Spleen (tissue), 11 donors: ENCODE data around the gene LDLRAD4. TPM values are rescaled to one million over a fixed set of nuclear protein-coding genes. Genes with fewer than 3 reads are reported as not detected.

Experiments
- DNase-seq: peaks from one replicate; pipeline ENCODE4 v3.0.0-alpha.2; 2020
- H3K27ac ChIP-seq, 8 donors: fragments of 200-600 bp; sonication (generic) in 7 of 8; 1 replicate in 4 of 8; 2 replicates in 4 of 8; pipeline versions ENCODE4 v1.5.0 to v1.8.0; 2016 to 2021; ENCODE audit warnings: inconsistent platforms in 4 of 8, mild to moderate bottlenecking in 4 of 8, moderate library complexity in 1 of 8
- H3K27me3 ChIP-seq, 7 donors: fragments of 200-600 bp; sonication (generic) in 6 of 7; replicated peaks in 1 of 7; 1 replicate in 4 of 7; 2 replicates in 3 of 7; pipeline versions ENCODE4 v1.5.0 to v1.8.0; 2016 to 2021; ENCODE audit warnings: inconsistent platforms in 3 of 7, mild to moderate bottlenecking in 1 of 7
- H3K36me3 ChIP-seq, 6 donors: fragments of 200-600 bp; sonication (generic) in 5 of 6; 1 replicate in 4 of 6; 2 replicates in 2 of 6; pipeline versions ENCODE4 v1.5.0 to v1.8.0; 2016 to 2021; ENCODE audit warnings: inconsistent platforms in 2 of 6
- H3K4me1 ChIP-seq, 6 donors: fragments of 200-600 bp; sonication (generic) in 5 of 6; 1 replicate in 3 of 6; 2 replicates in 3 of 6; pipeline versions ENCODE4 v1.5.0 to v1.8.0; 2016 to 2021; ENCODE audit warnings: inconsistent platforms in 3 of 6
- H3K4me3 ChIP-seq, 8 donors: fragments of 200-600 bp; sonication (generic) in 7 of 8; 1 replicate in 4 of 8; 2 replicates in 4 of 8; pipeline versions ENCODE4 v1.5.0 to v1.8.0; 2016 to 2021; ENCODE audit warnings: inconsistent platforms in 4 of 8, mild to moderate bottlenecking in 4 of 8, moderate library complexity in 2 of 8
- H3K9me3 ChIP-seq, 8 donors: fragments of 200-600 bp; sonication (generic) in 7 of 8; 1 replicate in 4 of 8; 2 replicates in 4 of 8; pipeline versions ENCODE4 v1.5.0 to v1.8.0; 2016 to 2021; ENCODE audit warnings: inconsistent platforms in 4 of 8
- POLR2A ChIP-seq, 3 donors: fragments of 450-650 bp; IDR thresholded peaks; one replicate each; pipeline ENCODE4 v1.5.1; 2017; ENCODE audit warnings: antibody characterized with exemption in 3 of 3, mild to moderate bottlenecking in 1 of 3
- POLR2AphosphoS5 ChIP-seq, 3 donors: sonication (generic); formaldehyde crosslinking; IDR thresholded peaks; one replicate each; pipeline ENCODE4 v1.5.1; 2017; ENCODE audit warnings: antibody characterized with exemption in 3 of 3
- WGBS, 5 donors: extraction: QIAGEN DNeasy Blood & Tissue Kit in 3 of 5; methylation state at CpG; one replicate each; pipeline versions ENCODE4 v1.1.5 to v1.1.7; 2013 to 2018; 5-methylcytosine and 5-hydroxymethylcytosine counted together
- intact Hi-C: fragments of 100-400 bp; cut with DNase I; formaldehyde crosslinking; loops from one replicate; pipeline ENCODE4 v1.15.0; 2023; ENCODE audit warnings: low total_unique reads
- polyA plus RNA-seq, 3 donors: library from polyadenylated mRNA; stranded (reverse); fragments of 200-250 nt; gene quantifications; one replicate each; pipeline ENCODE4 v1.2.1, GENCODE V29; 2013
- total RNA-seq, 7 donors: library from RNA; depleted of rRNA in 3 of 7; stranded (reverse); fragments of >200 nt in 3 of 7; fragmentation: NEBNext Ultra II Directional in 4 of 7; extraction: Animal tissue kit (Norgen Biotek cat#: 25700) in 4 of 7; gene quantifications; one replicate each; pipeline versions ENCODE4 v1.1.0 to v1.2.1, GENCODE V29; 2016 to 2021
- TF ChIP-seq, protein P1 (sequence below), 11 experiments: fragments of 200-600 bp in 7 of 11; fragments of 450-650 bp in 4 of 11; sonication (generic) in 4 of 11; IDR thresholded peaks in 8 of 11; conservative IDR thresholded peaks in 3 of 11; 1 replicate in 7 of 11; 2 replicates in 4 of 11; pipeline versions ENCODE4 v1.4.0 to v1.8.0; 2016 to 2021; ENCODE audit warnings: antibody characterized with exemption in 11 of 11, inconsistent platforms in 4 of 11, mild to moderate bottlenecking in 1 of 11
- donor health status: healthy with polysubstance abuse.
- donor health status: DM: no; HTN: no; CAD: no; lungs with moderate emphysema.
- donor health status: DM: no; HTN: no; CAD: no.
- donor health status: Bipolar disorder and iron deficiency.
- donor health status: healthy.
- donor health status: DM: no; HTN: no; CAD: no.
- donor health status: DM: yes; HTN: yes; CAD: no.

The LDLRAD4 gene
- total and polyA plus RNA-seq, 10 donors: 4.5 to 80.8 (median 46.4) TPM

- no peaks in the 10 kb centered on the region for H3K36me3 ChIP-seq
- no peaks in the 10 kb centered on the region for H3K4me1 ChIP-seq
- no peak overlapping the region for H3K27ac ChIP-seq
- DNase-seq: no peak
- intact Hi-C loops: no loop called here
- TF ChIP-seq, protein P1, sequence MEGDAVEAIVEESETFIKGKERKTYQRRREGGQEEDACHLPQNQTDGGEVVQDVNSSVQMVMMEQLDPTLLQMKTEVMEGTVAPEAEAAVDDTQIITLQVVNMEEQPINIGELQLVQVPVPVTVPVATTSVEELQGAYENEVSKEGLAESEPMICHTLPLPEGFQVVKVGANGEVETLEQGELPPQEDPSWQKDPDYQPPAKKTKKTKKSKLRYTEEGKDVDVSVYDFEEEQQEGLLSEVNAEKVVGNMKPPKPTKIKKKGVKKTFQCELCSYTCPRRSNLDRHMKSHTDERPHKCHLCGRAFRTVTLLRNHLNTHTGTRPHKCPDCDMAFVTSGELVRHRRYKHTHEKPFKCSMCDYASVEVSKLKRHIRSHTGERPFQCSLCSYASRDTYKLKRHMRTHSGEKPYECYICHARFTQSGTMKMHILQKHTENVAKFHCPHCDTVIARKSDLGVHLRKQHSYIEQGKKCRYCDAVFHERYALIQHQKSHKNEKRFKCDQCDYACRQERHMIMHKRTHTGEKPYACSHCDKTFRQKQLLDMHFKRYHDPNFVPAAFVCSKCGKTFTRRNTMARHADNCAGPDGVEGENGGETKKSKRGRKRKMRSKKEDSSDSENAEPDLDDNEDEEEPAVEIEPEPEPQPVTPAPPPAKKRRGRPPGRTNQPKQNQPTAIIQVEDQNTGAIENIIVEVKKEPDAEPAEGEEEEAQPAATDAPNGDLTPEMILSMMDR (IDR thresholded peaks at IDR 0.05 in 8 of 11, conservative IDR thresholded peaks at IDR 0.05 in 3 of 11): no peak
- no peak for TF ChIP-seq POLR2AphosphoS5 (IDR thresholded peaks at IDR 0.05)
- TF ChIP-seq POLR2A (IDR thresholded peaks at IDR 0.05): no peak
- no peak overlapping the region for H3K4me3 ChIP-seq
- WGBS, 5 donors: 90 to 95% (median 92%) methylated on average over 15 to 17 of the region's 17 CpGs
- H3K27me3 ChIP-seq: no peaks in the 10 kb centered on the region
- peaks cover 3 to 13% (median 7%) of the 10 kb centered on the region in 8 donors for H3K9me3 ChIP-seq
Observed at GRCh38 chr18:13320891-13321425, 102.4 kb downstream of the LDLRAD4 start.

GRCh38 chr18:13321923-13322322 is 103.4 kb downstream of the LDLRAD4 start:
- no peak overlapping the region for H3K4me3 ChIP-seq
- intact Hi-C loops: no loop called here
- DNase-seq: no peak
- H3K9me3 ChIP-seq: peaks cover 0 to 4% (median 0%) of the 10 kb centered on the region in 8 donors
- TF ChIP-seq POLR2A (IDR thresholded peaks at IDR 0.05): no peak
- TF ChIP-seq, protein P1 (IDR thresholded peaks at IDR 0.05 in 8 of 11, conservative IDR thresholded peaks at IDR 0.05 in 3 of 11): no peak
- no peak for TF ChIP-seq POLR2AphosphoS5 (IDR thresholded peaks at IDR 0.05)
- no peaks in the 10 kb centered on the region for H3K4me1 ChIP-seq
- H3K36me3 ChIP-seq: no peaks in the 10 kb centered on the region
- 0 to 95% (median 49%) methylated on average over 1 of the region's 1 CpG for WGBS, 5 donors
- H3K27me3 ChIP-seq: no peaks in the 10 kb centered on the region
- H3K27ac ChIP-seq: no peak overlapping the region

DNA sequence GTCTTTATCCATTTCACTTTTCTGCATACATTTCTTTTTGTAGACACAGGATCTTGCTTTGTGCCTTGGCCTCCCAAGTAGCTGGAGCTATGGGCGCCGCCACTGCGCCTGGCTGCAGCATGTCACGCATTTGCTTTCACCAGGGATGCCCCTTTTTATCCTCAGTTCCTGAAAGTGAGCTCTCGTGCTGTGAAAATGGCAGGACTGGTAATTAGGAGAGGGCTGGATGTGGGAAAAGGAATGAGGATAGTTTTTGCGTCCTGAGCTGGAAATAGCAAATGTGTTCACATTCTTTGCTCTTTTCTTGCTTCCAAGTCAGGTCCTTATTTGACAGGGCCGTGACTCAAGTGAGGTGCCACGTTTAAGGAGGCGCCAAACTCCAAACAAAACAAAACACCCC is 104.6 kb downstream of the LDLRAD4 start:
- WGBS, 5 donors: 91 to 94% (median 92%) methylated on average over 9 of the region's 9 CpGs
- H3K36me3 ChIP-seq: no peaks in the 10 kb centered on the region
- no peak for DNase-seq
- TF ChIP-seq, protein P1 (IDR thresholded peaks at IDR 0.05 in 8 of 11, conservative IDR thresholded peaks at IDR 0.05 in 3 of 11): no peak
- TF ChIP-seq POLR2A (IDR thresholded peaks at IDR 0.05) (no peak), POLR2AphosphoS5 (IDR thresholded peaks at IDR 0.05) (no peak)
- no peak overlapping the region for H3K27ac ChIP-seq
- intact Hi-C loops: no loop called here
- no peak overlapping the region for H3K4me3 ChIP-seq
- no peaks in the 10 kb centered on the region for H3K4me1 ChIP-seq
- peaks cover 0 to 3% (median 0%) of the 10 kb centered on the region in 8 donors for H3K9me3 ChIP-seq
- no peaks in the 10 kb centered on the region for H3K27me3 ChIP-seq

- intact Hi-C loops: no loop called here
- H3K4me1 ChIP-seq: no peaks in the 10 kb centered on the region
- WGBS, 5 donors: 86 to 95% (median 92%) methylated on average over 8 of the region's 8 CpGs
- DNase-seq: no peak
- no peak overlapping the region for H3K27ac ChIP-seq
- H3K27me3 ChIP-seq: no peaks in the 10 kb centered on the region
- H3K36me3 ChIP-seq: no peaks in the 10 kb centered on the region
- H3K9me3 ChIP-seq: peaks cover 0 to 6% (median 0%) of the 10 kb centered on the region in 8 donors
- TF ChIP-seq, protein P1 (IDR thresholded peaks at IDR 0.05 in 8 of 11, conservative IDR thresholded peaks at IDR 0.05 in 3 of 11): no peak
- TF ChIP-seq POLR2AphosphoS5 (IDR thresholded peaks at IDR 0.05): no peak
- no peak for TF ChIP-seq POLR2A (IDR thresholded peaks at IDR 0.05)
- no peak overlapping the region for H3K4me3 ChIP-seq
Observed at GRCh38 chr18:13324880-13325279, 106.3 kb downstream of the LDLRAD4 start.
